ENCODE measurements around the gene RBFOX2. TPM values are rescaled to one million over a fixed set of nuclear protein-coding genes. Genes with fewer than 3 reads are reported as not detected.
A peak's percentile ranks its signal among the peaks of the same experiment; 100 is the strongest.
"Not testable (repeated sequence)": the region's sequence is repeated elsewhere in the genome, so short reads cannot be mapped to it uniquely, and the experiment has no call there.

RBFOX2 gene
- total RNA-seq, 1 donor from 2014 or later: 84.4 TPM

DNA sequence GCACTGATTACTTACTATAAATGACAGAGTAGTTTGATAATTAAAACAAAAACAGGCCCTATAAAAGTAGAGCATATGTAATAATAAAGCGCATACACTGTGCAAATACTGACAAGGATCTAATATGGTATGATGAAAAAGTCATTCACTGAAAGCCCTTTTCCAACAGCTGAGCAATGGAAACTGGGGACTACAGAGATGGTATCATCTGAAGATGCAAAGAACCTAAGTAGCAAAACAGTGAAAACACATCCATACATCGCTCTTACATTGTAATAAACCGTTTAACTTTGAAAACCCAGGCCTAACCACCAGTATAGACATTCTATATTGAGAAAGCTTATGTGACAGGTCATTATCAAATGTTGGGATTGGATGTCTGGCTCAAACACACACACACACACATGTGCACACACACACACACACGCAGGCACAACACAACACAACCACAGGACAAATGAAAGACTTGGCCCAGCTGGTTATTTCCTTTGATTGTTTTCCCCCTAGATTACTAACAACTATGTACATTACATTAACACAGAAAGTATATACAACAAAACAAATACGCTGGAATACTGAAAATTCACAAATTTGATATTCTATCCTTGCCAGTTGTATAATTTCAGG, 191.4 kb downstream of the RBFOX2 start:
- ATAC-seq: no peak
- intact Hi-C loops (cut with DNase I): loop anchor here (5.0 kb wide), 3 partner anchors 70 to 210 kb away; no protein-coding TSS in a partner anchor
- DNase-seq (ENCODE audit: missing footprints): no peak

- DNase-seq (ENCODE audit: missing footprints) (no peak), ATAC-seq (peak; percentile 83)
- intact Hi-C loops (cut with DNase I): loop anchor here (1.0 to 5.0 kb wide), 4 partner anchors 69 to 209 kb away; no protein-coding TSS in a partner anchor
These were observed 192.5 kb downstream of the RBFOX2 start for GRCh38 chr22:35835998-35836691.

- DNase-seq (ENCODE audit: missing footprints): no peak
- intact Hi-C loops (cut with DNase I): loop anchor here (5.0 kb wide), 3 partner anchors 68 to 208 kb away; no protein-coding TSS in a partner anchor
- no peak for ATAC-seq
These were observed 193.2 kb downstream of the RBFOX2 start for GRCh38 chr22:35835267-35835997.

DNA sequence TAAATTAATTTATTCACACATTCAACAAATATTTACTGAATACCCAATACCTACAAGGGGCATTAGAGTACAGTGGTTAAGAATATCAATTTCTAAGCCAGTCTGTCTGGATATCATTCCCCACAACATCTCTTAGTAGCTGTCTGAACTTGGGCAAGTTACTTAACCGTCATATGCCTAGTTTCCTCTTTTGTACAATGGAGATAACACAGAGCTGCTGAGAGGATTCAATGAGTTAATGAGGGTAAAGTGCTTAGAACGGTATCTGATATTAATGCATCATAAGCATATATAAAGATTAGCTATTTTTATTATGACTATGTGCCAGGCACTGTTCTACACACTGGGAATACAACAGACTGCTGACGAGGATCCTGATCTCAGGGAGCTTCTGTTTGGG, 194.6 kb downstream of the RBFOX2 start:
- intact Hi-C loops (cut with DNase I): no loop called here
- DNase-seq (ENCODE audit: missing footprints): no peak
- no peak for ATAC-seq

GRCh38 chr22:35830305-35830704, 198.3 kb downstream of the RBFOX2 start:
- DNase-seq (ENCODE audit: missing footprints): no peak
- ATAC-seq: no peak
- intact Hi-C loops (cut with DNase I): no loop called here

DNA sequence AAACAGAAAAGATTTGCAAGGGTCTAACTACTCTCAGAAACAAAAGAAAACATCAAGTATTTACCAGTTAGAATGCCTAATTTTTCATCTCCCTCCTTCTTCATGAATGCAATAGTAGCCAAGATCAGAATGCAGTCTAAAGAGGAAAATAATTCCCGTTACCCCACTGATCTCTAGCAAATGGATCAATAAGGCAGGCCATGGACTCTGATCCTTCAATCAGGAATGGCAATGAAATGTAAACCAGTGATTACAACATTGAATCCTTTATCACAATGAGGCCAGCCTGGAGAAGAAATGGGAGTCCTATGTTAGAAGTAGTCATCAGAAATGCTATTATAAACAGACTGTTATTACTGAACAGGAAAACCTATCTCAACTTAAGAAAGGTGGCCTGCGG, 204.4 kb downstream of the RBFOX2 start:
- no peak for ATAC-seq
- no peak for DNase-seq (ENCODE audit: missing footprints)
- intact Hi-C loops (cut with DNase I): no loop called here

DNA sequence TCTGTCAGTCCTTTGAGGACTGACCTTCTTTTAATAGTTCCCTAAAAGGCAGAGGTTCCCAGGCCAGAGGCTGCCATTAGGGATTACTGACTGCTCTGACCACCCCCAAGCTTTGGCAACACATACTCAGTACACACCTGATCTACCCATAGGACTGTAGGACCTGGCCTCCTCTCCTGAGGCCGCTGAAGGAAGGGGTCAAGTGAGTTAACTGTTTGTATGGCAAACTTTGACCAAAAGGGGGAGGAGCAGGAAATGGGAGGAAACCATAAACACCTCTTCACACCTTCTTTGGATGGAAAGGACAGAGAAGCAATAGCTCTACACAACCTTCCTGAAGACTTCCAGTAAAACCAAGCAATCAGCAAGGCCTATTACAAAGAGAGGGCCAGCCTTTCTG, 207.0 kb downstream of the RBFOX2 start:
- intact Hi-C loops (cut with DNase I): no loop called here

GRCh38 chr22:35819421-35819820, 209.2 kb downstream of the RBFOX2 start:
- intact Hi-C loops (cut with DNase I): no loop called here
- DNase-seq (ENCODE audit: missing footprints) (no peak), ATAC-seq (no peak)

More for the DNA sequence above, 207.0 kb downstream of the RBFOX2 start:
- ATAC-seq (no peak), DNase-seq (ENCODE audit: missing footprints) (no peak)

DNA sequence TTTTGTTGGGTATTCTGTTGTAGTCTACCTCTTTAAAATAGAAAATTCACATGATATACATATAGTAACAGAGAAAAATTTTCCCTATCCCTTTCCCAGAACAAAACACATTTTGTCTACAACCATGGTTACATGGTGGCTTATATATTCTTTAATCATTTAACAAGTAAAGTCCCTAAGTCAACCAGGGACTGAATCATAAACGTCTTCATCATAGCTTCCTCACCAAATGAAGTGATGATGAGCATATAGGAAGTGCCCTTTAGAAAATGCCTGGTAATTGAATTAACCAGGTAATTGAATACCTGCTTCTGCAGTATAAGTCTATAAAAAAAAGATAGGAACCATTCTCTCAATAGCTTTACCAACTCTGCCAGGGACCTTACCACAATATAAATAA, 209.7 kb downstream of the RBFOX2 start:
- ATAC-seq (no peak), DNase-seq (ENCODE audit: missing footprints) (no peak)
- intact Hi-C loops (cut with DNase I): no loop called here

- ATAC-seq (no peak), DNase-seq (ENCODE audit: missing footprints) (no peak)
- intact Hi-C loops (cut with DNase I): no loop called here
These were observed 216.0 kb downstream of the RBFOX2 start for GRCh38 chr22:35812600-35812999.

- intact Hi-C loops (cut with DNase I): no loop called here
- no peak for DNase-seq (ENCODE audit: missing footprints)
- ATAC-seq: no peak
These were observed 217.0 kb downstream of the RBFOX2 start for GRCh38 chr22:35811670-35812069.

GRCh38 chr22:35809816-35810215, 218.8 kb downstream of the RBFOX2 start:
- ATAC-seq (no peak), DNase-seq (ENCODE audit: missing footprints) (no peak)
- intact Hi-C loops (cut with DNase I): no loop called here

GRCh38 chr22:35808377-35808776, 220.2 kb downstream of the RBFOX2 start:
- intact Hi-C loops (cut with DNase I): no loop called here
- ATAC-seq (no peak), DNase-seq (ENCODE audit: missing footprints) (no peak)

- ATAC-seq; intact Hi-C loops (cut with DNase I); DNase-seq (ENCODE audit: missing footprints): not testable (repeated sequence)
These were observed 222.0 kb downstream of the RBFOX2 start for GRCh38 chr22:35806668-35807067.

GRCh38 chr22:35805466-35805865, 223.2 kb downstream of the RBFOX2 start:
- ATAC-seq (no peak), DNase-seq (ENCODE audit: missing footprints) (no peak)
- intact Hi-C loops (cut with DNase I): no loop called here

GRCh38 chr22:35804421-35804820, 224.2 kb downstream of the RBFOX2 start:
- ATAC-seq: no peak
- no peak for DNase-seq (ENCODE audit: missing footprints)
- intact Hi-C loops (cut with DNase I): no loop called here

- intact Hi-C loops (cut with DNase I): no loop called here
- DNase-seq (ENCODE audit: missing footprints) (no peak), ATAC-seq (no peak)
These were observed 225.7 kb downstream of the RBFOX2 start for GRCh38 chr22:35802885-35803284.

DNA sequence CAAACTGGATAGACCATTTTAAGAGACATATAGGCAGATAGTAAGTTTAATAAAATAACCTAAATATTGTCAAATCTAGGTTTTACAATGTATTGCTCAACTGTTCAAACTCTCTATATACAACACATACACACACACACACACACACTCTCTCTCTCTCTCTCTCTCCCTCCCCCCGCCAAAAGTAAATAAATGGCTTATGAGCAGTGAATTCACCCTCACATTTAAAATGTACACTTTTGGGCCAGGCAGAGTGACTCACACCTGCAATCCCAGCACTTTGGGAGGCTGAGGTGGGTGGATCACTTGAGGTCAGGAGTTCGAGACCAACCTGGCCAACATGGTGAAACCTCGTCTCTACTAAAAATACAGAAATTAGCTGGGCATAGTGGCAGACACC, 227.3 kb downstream of the RBFOX2 start:
- DNase-seq (ENCODE audit: missing footprints); ATAC-seq; intact Hi-C loops (cut with DNase I): not testable (repeated sequence)

DNA sequence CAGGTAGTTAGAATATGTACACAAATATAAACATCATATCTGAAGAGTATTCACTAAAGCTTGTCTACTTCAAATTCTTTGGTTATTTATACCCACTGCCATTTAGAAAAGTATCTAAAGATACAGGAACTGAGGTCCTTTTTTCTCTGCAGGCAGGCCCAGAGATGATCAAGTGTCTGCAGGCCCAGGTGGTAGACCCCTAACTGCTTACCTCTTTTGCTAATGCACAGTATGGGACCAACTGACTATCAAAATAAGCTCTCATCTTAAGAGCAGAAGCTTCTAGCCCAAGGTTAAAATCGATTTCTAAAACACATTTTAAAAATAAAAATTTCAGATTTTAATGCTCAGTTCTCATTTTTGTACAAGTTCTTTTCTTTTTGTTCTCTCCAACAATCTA, 229.5 kb downstream of the RBFOX2 start:
- ATAC-seq (no peak), DNase-seq (ENCODE audit: missing footprints) (no peak)
- intact Hi-C loops (cut with DNase I): no loop called here

DNA sequence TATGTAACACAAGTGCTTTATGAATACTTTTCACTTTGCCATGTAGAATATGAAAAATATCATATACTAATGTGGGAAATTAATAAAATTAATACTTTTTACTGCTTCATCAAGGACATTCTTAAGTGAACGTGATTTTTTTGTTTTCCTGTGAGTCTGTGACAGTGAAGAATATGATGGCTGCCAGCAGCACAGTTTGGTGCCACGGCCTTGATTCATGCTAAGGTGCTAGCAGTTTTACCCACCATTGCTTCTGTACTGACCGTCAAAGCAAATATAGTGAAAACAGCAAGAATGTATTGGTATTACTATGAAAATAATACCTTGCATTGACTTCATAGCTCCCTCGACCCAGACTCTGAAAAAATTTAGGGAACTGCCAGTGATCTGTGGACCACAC, 231.2 kb downstream of the RBFOX2 start:
- ATAC-seq (no peak), DNase-seq (ENCODE audit: missing footprints) (no peak)
- intact Hi-C loops (cut with DNase I): no loop called here
